Chondrocyte (in vitro differentiated cells): Measurements from ENCODE around the gene APLF. TPM values are rescaled to one million over a fixed set of nuclear protein-coding genes. Genes with fewer than 3 reads are reported as not detected.

Experiments used
- DNase-seq: peaks from one replicate; pipeline ENCODE4 v3.0.0; 2021; ENCODE audit warnings: mixed read lengths, low spot score
- H3K27ac Mint-ChIP-seq: one replicate; pipeline ENCODE4 v1.8.0; 2021; ENCODE audit warnings: mild to moderate bottlenecking, moderate library complexity, mixed read lengths; ENCODE audit not compliant: unreplicated experiment
- H3K27me3 Mint-ChIP-seq: 2 replicates; pipeline ENCODE4 v1.8.0; 2021; ENCODE audit warnings: low read depth, mixed read lengths
- H3K36me3 Mint-ChIP-seq: 2 replicates; pipeline ENCODE4 v1.8.0; 2021; ENCODE audit warnings: low read depth, mixed read lengths
- H3K4me1 Mint-ChIP-seq: 2 replicates; pipeline ENCODE4 v1.8.0; 2021; ENCODE audit warnings: low read depth, mild to moderate bottlenecking, mixed read lengths
- H3K4me3 Mint-ChIP-seq: one replicate; pipeline ENCODE4 v1.8.0; 2021; ENCODE audit warnings: mild to moderate bottlenecking, moderate library complexity, mixed read lengths; ENCODE audit not compliant: unreplicated experiment
- H3K9me3 Mint-ChIP-seq: 2 replicates; pipeline ENCODE4 v1.8.0; 2021; ENCODE audit warnings: low read depth, mixed read lengths
- CTCF ChIP-seq: fragments of 200-600 bp; sonication (generic); IDR thresholded peaks from 2 replicates; pipeline ENCODE4 v1.5.0; 2021; ENCODE audit warnings: antibody characterized with exemption, mild to moderate bottlenecking, moderate library complexity
- total RNA-seq: library from RNA; stranded (reverse); gene quantifications from 3 replicates; pipeline ENCODE4 v1.2.1, GENCODE V29; 2021

APLF gene
- total RNA-seq, 1 donor from 2014 or later, result 3.9 TPM

GRCh38 chr2:68627615-68628014 is 160.2 kb downstream of the APLF start:
- no peak for DNase-seq
- Mint-ChIP-seq H3K27me3 (peaks cover 19% of the 10 kb centered on the region), H3K4me1 (no peaks in the 10 kb centered on the region)

More at GRCh38 chr2:68627615-68628014, 160.2 kb downstream of the APLF start:
- Mint-ChIP-seq H3K27ac (no peak overlapping the region), H3K36me3 (peaks cover 2% of the 10 kb centered on the region), H3K9me3 (peaks cover 9% of the 10 kb centered on the region), H3K4me3 (no peak overlapping the region)
- no peak for TF ChIP-seq CTCF

Other genes with a start within 250 kb of the APLF start
- 56.2 to 72.3 TPM (median 70.8 TPM) in 3 replicates for gene PPP3R1, start 215.1 kb upstream of the APLF start, total RNA-seq
- gene CNRIP1, start 147.6 kb upstream of the APLF start, total RNA-seq, result 23.4 to 25.9 TPM (median 24.7 TPM) in 3 replicates
- gene PLEK, start 102.3 kb upstream of the APLF start, total RNA-seq, result 0.15 TPM in 1 of 3 replicates, not detected in the others
- 0.55 to 0.63 TPM (median 0.62 TPM) in 3 replicates for gene FBXO48, start 291 bp upstream of the APLF start, total RNA-seq
- gene PROKR1, start 176.0 kb downstream of the APLF start, total RNA-seq, result not detected in 3 replicates